Breast epithelium (tissue), 3 donors: ENCODE data around the gene SNX9.

Experiments
- POLR2A ChIP-seq: fragments of 450-650 bp; IDR thresholded peaks from one replicate; pipeline ENCODE4 v1.6.1; 2016; ENCODE audit warnings: antibody characterized with exemption, mild to moderate bottlenecking, moderate library complexity
- TF ChIP-seq, protein P1 (sequence below), 3 donors: fragments of 450-650 bp; IDR thresholded peaks; one replicate each; pipeline ENCODE4 v1.5.1; 2016 to 2017; ENCODE audit warnings: antibody characterized with exemption in 3 of 3, mild to moderate bottlenecking in 3 of 3, moderate library complexity in 3 of 3

DNA sequence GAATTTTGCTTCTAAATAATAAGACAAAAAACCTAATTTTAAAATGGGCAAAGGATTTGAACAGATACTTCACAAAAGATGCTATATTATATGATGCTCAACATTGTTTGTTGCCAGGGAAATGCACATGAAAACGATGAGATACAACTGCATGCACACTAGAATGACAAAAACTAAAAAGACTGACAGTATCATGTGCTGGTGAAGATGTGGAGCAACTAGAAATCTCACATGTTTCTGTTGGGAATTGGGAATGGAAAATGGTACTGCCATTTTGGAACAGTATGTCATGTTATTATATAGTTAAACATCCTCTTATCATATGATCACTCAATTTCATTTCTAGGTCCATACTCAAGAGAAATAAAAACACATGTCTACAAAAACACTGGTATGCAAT lies 13.4 kb upstream of the SNX9 start:
- TF ChIP-seq, protein P1, sequence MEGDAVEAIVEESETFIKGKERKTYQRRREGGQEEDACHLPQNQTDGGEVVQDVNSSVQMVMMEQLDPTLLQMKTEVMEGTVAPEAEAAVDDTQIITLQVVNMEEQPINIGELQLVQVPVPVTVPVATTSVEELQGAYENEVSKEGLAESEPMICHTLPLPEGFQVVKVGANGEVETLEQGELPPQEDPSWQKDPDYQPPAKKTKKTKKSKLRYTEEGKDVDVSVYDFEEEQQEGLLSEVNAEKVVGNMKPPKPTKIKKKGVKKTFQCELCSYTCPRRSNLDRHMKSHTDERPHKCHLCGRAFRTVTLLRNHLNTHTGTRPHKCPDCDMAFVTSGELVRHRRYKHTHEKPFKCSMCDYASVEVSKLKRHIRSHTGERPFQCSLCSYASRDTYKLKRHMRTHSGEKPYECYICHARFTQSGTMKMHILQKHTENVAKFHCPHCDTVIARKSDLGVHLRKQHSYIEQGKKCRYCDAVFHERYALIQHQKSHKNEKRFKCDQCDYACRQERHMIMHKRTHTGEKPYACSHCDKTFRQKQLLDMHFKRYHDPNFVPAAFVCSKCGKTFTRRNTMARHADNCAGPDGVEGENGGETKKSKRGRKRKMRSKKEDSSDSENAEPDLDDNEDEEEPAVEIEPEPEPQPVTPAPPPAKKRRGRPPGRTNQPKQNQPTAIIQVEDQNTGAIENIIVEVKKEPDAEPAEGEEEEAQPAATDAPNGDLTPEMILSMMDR (IDR thresholded peaks at IDR 0.05) = no peak
- no peak for TF ChIP-seq POLR2A
